DND-41 (cell line): ENCODE data around the gene EXT2.

ENCODE experiments used
- CTCF ChIP-seq: IDR thresholded peaks from 2 replicates; pipeline ENCODE4 v1.5.1; 2012; ENCODE audit warnings: borderline replicate concordance, low read length, moderate library complexity, mild to moderate bottlenecking; ENCODE audit not compliant: poor library complexity, severe bottlenecking; ENCODE audit errors: extremely low read depth
- EZH2 ChIP-seq: IDR thresholded peaks from 3 replicates; pipeline ENCODE4 v1.6.1; 2012; ENCODE audit warnings: borderline replicate concordance, low read depth, mild to moderate bottlenecking, moderate library complexity, low read length, inconsistent platforms; ENCODE audit not compliant: severe bottlenecking

- TF ChIP-seq CTCF (no peak), EZH2 (no peak)
These were observed 93.2 kb downstream of the EXT2 start for GRCh38 chr11:44188643-44189042.
